HL-60 (cell line): Measurements from ENCODE around the gene FAM120A.

Experiments used
- GABPA ChIP-seq: IDR thresholded peaks from 2 replicates; pipeline ENCODE4 v1.6.1; 2012; ENCODE audit warnings: low read depth
- POLR2AphosphoS5 ChIP-seq: IDR thresholded peaks from 2 replicates; pipeline ENCODE4 v1.6.1; 2012; ENCODE audit warnings: low read depth
- SPI1 ChIP-seq: IDR thresholded peaks from 2 replicates; pipeline ENCODE4 v1.6.1; 2012; ENCODE audit warnings: low read depth, mild to moderate bottlenecking, borderline replicate concordance
- TF ChIP-seq, protein P1 (sequence below): IDR thresholded peaks from one replicate; pipeline ENCODE4 v1.5.1; 2011; ENCODE audit warnings: low read length, control low read depth, inconsistent platforms; ENCODE audit not compliant: insufficient read depth
- TF ChIP-seq, protein P2 (sequence below): IDR thresholded peaks from 2 replicates; pipeline ENCODE4 v1.6.1; 2012; ENCODE audit warnings: low read depth; ENCODE audit not compliant: insufficient replicate concordance

DNA sequence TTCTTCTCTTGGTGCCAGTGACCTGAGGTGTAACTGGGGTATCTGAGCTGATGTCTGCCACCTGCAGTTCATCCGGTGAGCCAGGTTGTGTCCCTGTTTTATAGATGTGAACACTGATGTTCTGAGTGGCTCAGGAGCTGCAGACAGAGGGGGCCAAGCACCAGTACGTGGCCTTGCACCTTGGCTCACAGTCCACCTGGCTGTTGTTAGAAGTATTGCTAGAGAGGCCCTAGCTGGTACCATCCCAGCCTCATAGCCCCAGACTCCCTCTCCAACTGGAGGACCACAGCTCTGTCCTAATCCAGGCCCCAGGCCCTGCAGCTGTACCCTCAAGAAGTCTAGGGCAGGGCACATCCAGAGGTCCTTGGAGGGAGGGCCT is 141.1 kb downstream of the FAM120A start:
- TF ChIP-seq, protein P1, sequence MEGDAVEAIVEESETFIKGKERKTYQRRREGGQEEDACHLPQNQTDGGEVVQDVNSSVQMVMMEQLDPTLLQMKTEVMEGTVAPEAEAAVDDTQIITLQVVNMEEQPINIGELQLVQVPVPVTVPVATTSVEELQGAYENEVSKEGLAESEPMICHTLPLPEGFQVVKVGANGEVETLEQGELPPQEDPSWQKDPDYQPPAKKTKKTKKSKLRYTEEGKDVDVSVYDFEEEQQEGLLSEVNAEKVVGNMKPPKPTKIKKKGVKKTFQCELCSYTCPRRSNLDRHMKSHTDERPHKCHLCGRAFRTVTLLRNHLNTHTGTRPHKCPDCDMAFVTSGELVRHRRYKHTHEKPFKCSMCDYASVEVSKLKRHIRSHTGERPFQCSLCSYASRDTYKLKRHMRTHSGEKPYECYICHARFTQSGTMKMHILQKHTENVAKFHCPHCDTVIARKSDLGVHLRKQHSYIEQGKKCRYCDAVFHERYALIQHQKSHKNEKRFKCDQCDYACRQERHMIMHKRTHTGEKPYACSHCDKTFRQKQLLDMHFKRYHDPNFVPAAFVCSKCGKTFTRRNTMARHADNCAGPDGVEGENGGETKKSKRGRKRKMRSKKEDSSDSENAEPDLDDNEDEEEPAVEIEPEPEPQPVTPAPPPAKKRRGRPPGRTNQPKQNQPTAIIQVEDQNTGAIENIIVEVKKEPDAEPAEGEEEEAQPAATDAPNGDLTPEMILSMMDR = no peak
- TF ChIP-seq POLR2AphosphoS5 (no peak), GABPA (no peak), SPI1 (no peak)
- TF ChIP-seq, protein P2, sequence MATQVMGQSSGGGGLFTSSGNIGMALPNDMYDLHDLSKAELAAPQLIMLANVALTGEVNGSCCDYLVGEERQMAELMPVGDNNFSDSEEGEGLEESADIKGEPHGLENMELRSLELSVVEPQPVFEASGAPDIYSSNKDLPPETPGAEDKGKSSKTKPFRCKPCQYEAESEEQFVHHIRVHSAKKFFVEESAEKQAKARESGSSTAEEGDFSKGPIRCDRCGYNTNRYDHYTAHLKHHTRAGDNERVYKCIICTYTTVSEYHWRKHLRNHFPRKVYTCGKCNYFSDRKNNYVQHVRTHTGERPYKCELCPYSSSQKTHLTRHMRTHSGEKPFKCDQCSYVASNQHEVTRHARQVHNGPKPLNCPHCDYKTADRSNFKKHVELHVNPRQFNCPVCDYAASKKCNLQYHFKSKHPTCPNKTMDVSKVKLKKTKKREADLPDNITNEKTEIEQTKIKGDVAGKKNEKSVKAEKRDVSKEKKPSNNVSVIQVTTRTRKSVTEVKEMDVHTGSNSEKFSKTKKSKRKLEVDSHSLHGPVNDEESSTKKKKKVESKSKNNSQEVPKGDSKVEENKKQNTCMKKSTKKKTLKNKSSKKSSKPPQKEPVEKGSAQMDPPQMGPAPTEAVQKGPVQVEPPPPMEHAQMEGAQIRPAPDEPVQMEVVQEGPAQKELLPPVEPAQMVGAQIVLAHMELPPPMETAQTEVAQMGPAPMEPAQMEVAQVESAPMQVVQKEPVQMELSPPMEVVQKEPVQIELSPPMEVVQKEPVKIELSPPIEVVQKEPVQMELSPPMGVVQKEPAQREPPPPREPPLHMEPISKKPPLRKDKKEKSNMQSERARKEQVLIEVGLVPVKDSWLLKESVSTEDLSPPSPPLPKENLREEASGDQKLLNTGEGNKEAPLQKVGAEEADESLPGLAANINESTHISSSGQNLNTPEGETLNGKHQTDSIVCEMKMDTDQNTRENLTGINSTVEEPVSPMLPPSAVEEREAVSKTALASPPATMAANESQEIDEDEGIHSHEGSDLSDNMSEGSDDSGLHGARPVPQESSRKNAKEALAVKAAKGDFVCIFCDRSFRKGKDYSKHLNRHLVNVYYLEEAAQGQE = no peak
